ENCODE measurements around the gene FAM81A.

The FAM81A gene

DNA sequence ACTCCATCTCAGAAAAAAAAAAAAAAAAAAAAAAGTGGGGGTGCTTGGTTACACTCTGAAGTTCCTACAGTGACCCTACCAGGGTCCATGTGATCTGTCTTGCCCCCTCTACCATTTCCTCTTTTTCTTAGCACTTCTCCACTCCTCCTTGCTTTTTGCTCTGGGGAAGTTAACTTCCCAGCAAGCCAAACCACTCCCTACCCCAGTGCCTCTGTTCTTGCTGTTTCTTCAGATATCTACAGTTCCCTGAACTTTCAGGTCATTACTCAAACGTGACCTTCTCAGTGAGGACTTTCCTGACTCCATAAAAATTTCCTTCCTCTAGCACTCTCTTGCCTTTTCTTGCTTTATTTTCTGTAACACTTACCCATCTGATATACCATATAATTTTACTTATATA lies 112.5 kb downstream of the FAM81A start:
- Histone ChIP-seq H3K27me3 (ENCODE audit: control insufficient read depth, insufficient read depth, low read length) (no peaks in the 10 kb centered on the region), H3K4me3 (ENCODE audit: low read depth, low read length) (no peak overlapping the region), H3K4me2 (ENCODE audit: low read length) (no peak overlapping the region), H3K27ac (no peak overlapping the region), H2AFZ (no peak overlapping the region), H3K9me3 (ENCODE audit: control insufficient read depth, low read length) (no peaks in the 10 kb centered on the region), H3K9ac (no peak overlapping the region), H3K4me1 (no peaks in the 10 kb centered on the region), H3K36me3 (ENCODE audit: control insufficient read depth, insufficient read depth, low read length) (no peaks in the 10 kb centered on the region), H3K79me2 (no peaks in the 10 kb centered on the region)
- no peak for TF ChIP-seq CTCF (IDR thresholded peaks at IDR 0.05)

DNA sequence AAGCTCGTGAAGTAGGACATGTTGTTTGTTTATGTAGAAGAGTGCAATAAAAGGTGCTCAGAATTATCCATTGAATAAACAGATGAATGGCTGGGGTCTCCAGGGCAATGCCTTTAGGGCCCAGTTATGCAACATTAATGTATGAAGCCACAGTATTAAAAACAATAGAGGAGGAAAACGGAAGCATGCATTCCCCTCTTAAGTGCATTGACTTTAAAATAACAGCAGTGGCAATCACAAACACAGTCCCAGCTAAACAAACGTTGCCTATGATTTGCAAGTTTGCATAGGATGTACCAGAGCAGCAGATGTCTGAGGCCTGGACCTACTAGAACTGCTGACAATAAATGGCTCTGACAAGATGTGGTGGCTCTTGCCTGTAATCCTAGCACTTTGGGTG lies 113.0 kb downstream of the FAM81A start:
- Histone ChIP-seq H3K27ac (no peak overlapping the region), H2AFZ (no peak overlapping the region), H3K79me2 (no peaks in the 10 kb centered on the region), H3K9me3 (ENCODE audit: control insufficient read depth, low read length) (no peaks in the 10 kb centered on the region), H3K36me3 (ENCODE audit: control insufficient read depth, insufficient read depth, low read length) (no peaks in the 10 kb centered on the region), H3K9ac (no peak overlapping the region), H3K4me1 (no peaks in the 10 kb centered on the region), H3K27me3 (ENCODE audit: control insufficient read depth, insufficient read depth, low read length) (no peaks in the 10 kb centered on the region), H3K4me2 (ENCODE audit: low read length) (no peak overlapping the region), H3K4me3 (ENCODE audit: low read depth, low read length) (no peak overlapping the region)
- TF ChIP-seq CTCF (IDR thresholded peaks at IDR 0.05), result no peak

GRCh38 chr15:59553879-59554735 lies 116.1 kb downstream of the FAM81A start:
- Histone ChIP-seq H3K4me1 (no peaks in the 10 kb centered on the region), H3K4me3 (ENCODE audit: low read depth, low read length) (no peak overlapping the region), H2AFZ (no peak overlapping the region), H3K36me3 (ENCODE audit: control insufficient read depth, insufficient read depth, low read length) (no peaks in the 10 kb centered on the region), H3K9ac (no peak overlapping the region), H3K9me3 (ENCODE audit: control insufficient read depth, low read length) (no peaks in the 10 kb centered on the region), H3K27me3 (ENCODE audit: control insufficient read depth, insufficient read depth, low read length) (no peaks in the 10 kb centered on the region), H3K4me2 (ENCODE audit: low read length) (no peak overlapping the region), H3K27ac (no peak overlapping the region), H3K79me2 (no peaks in the 10 kb centered on the region)
- no peak for TF ChIP-seq CTCF (IDR thresholded peaks at IDR 0.05)

DNA sequence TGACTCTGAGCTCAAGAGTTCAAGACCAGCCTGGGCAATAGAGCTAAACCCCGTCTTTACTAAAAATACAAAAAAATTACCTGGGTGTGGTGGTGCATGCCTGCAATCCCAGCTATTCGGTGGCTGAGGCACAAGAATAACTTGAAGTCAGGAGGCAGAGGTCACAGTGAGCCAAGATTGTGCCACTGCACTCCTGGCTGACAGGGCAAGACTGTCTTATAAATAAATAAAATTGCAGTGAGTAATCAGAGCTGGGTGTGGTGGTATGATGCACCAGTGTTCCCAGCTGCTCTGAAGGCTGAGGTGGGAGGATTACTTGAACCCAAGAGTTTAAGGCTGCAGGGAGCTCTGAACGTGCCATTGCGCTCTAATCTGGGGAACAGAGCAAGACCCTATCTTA lies 117.7 kb downstream of the FAM81A start:
- Histone ChIP-seq H3K4me1 (no peaks in the 10 kb centered on the region), H3K4me3 (ENCODE audit: low read depth, low read length) (no peak overlapping the region), H2AFZ (no peak overlapping the region), H3K9me3 (ENCODE audit: control insufficient read depth, low read length) (no peaks in the 10 kb centered on the region), H3K36me3 (ENCODE audit: control insufficient read depth, insufficient read depth, low read length) (no peaks in the 10 kb centered on the region), H3K9ac (no peak overlapping the region), H3K79me2 (no peaks in the 10 kb centered on the region), H3K27me3 (ENCODE audit: control insufficient read depth, insufficient read depth, low read length) (no peaks in the 10 kb centered on the region), H3K27ac (no peak overlapping the region), H3K4me2 (ENCODE audit: low read length) (no peak overlapping the region)
- no peak for TF ChIP-seq CTCF (IDR thresholded peaks at IDR 0.05)

GRCh38 chr15:59556380-59556779 lies 118.4 kb downstream of the FAM81A start:
- H3K9me3 ChIP-seq (ENCODE audit: control insufficient read depth, low read length), result no peaks in the 10 kb centered on the region
- TF ChIP-seq CTCF (IDR thresholded peaks at IDR 0.05), result no peak
- H3K27me3 ChIP-seq (ENCODE audit: control insufficient read depth, insufficient read depth, low read length), result no peaks in the 10 kb centered on the region
- H3K27ac ChIP-seq, result no peak overlapping the region
- no peaks in the 10 kb centered on the region for H3K79me2 ChIP-seq
- no peak overlapping the region for H2AFZ ChIP-seq
- H3K4me1 ChIP-seq, result no peaks in the 10 kb centered on the region
- no peak overlapping the region for H3K9ac ChIP-seq
- no peak overlapping the region for H3K4me3 ChIP-seq (ENCODE audit: low read depth, low read length)
- H3K4me2 ChIP-seq (ENCODE audit: low read length), result no peak overlapping the region
- no peaks in the 10 kb centered on the region for H3K36me3 ChIP-seq (ENCODE audit: control insufficient read depth, insufficient read depth, low read length)
